GM23338 (cell line): ENCODE data around the gene ATAD5. TPM values are rescaled to one million over a fixed set of nuclear protein-coding genes. Genes with fewer than 3 reads are reported as not detected.

ENCODE experiments used
- ATAC-seq: fragments of 200-7000 bp; cut with Tn5 transposase; 3 replicates; pipeline ENCODE4 v1.9.1; 2020
- DNase-seq: peaks from one replicate; pipeline ENCODE4 v3.0.0-alpha.2; 2015; ENCODE audit warnings: low spot score
- H2AFZ ChIP-seq: fragments of 200-600 bp; sonication (generic); 2 replicates; pipeline ENCODE4 v1.8.0; 2016; ENCODE audit warnings: antibody characterized with exemption, mild to moderate bottlenecking, moderate library complexity
- H3F3A ChIP-seq: fragments of 200-600 bp; sonication (generic); replicated peaks from 2 replicates; pipeline ENCODE4 v1.8.0; 2017; ENCODE audit warnings: antibody characterized with exemption, mixed run types, low read depth
- H3K27ac ChIP-seq: fragments of 200-600 bp; sonication (generic); 2 replicates; pipeline ENCODE4 v1.6.1; 2016; ENCODE audit warnings: low read depth
- H3K27me3 ChIP-seq: fragments of 200-600 bp; sonication (generic); 2 replicates; pipeline ENCODE4 v1.8.0; 2016; ENCODE audit warnings: mild to moderate bottlenecking, mixed run types, moderate library complexity; ENCODE audit not compliant: insufficient read depth
- H3K36me3 ChIP-seq: fragments of 200-600 bp; sonication (generic); 2 replicates; pipeline ENCODE4 v1.8.0; 2016; ENCODE audit warnings: mild to moderate bottlenecking; ENCODE audit not compliant: insufficient read depth
- H3K4me1 ChIP-seq: fragments of 200-600 bp; sonication (generic); 2 replicates; pipeline ENCODE4 v1.8.0; 2016; ENCODE audit warnings: mild to moderate bottlenecking, moderate library complexity; ENCODE audit not compliant: insufficient read depth
- H3K4me2 ChIP-seq: fragments of 200-600 bp; sonication (generic); 2 replicates; pipeline ENCODE4 v1.7.1; 2017; ENCODE audit warnings: mixed run types
- H3K4me3 ChIP-seq: fragments of 200-600 bp; sonication (generic); 2 replicates; pipeline ENCODE4 v1.6.1; 2016; ENCODE audit warnings: mixed run types
- H3K79me2 ChIP-seq: fragments of 200-600 bp; sonication (generic); replicated peaks from 2 replicates; pipeline ENCODE4 v1.8.0; 2017; ENCODE audit warnings: mild to moderate bottlenecking; ENCODE audit not compliant: insufficient read depth
- H3K9me2 ChIP-seq: fragments of 200-600 bp; sonication (generic); 2 replicates; pipeline ENCODE4 v1.8.0; 2017; ENCODE audit not compliant: insufficient read depth
- H4K20me1 ChIP-seq: fragments of 200-600 bp; sonication (generic); replicated peaks from 2 replicates; pipeline ENCODE4 v1.8.0; 2017; ENCODE audit warnings: mild to moderate bottlenecking; ENCODE audit not compliant: insufficient read depth
- H3K27ac Mint-ChIP-seq: 2 replicates; pipeline ENCODE4 v1.8.0; 2020; ENCODE audit warnings: inconsistent platforms, mild to moderate bottlenecking, moderate library complexity, mixed read lengths
- H3K27me3 Mint-ChIP-seq: 3 replicates; pipeline ENCODE4 v1.8.0; 2022; ENCODE audit warnings: low read depth, mild to moderate bottlenecking, moderate library complexity, mixed read lengths, inconsistent platforms; ENCODE audit not compliant: insufficient read depth, poor library complexity
- H3K36me3 Mint-ChIP-seq: 3 replicates; pipeline ENCODE4 v1.8.0; 2021; ENCODE audit warnings: low read depth, mild to moderate bottlenecking, inconsistent platforms, moderate library complexity, mixed read lengths
- H3K4me1 Mint-ChIP-seq: 3 replicates; pipeline ENCODE4 v1.8.0; 2020; ENCODE audit warnings: mild to moderate bottlenecking, inconsistent platforms, mixed read lengths
- H3K4me3 Mint-ChIP-seq: 3 replicates; pipeline ENCODE4 v1.8.0; 2021; ENCODE audit warnings: moderate library complexity, mild to moderate bottlenecking, inconsistent platforms, mixed read lengths
- H3K9me3 Mint-ChIP-seq: 3 replicates; pipeline ENCODE4 v1.8.0; 2020; ENCODE audit warnings: moderate library complexity, mild to moderate bottlenecking, inconsistent platforms, mixed read lengths
- CREB1 ChIP-seq: fragments of 250-450 bp; sonication (Bioruptor Pico); IDR thresholded peaks from 2 replicates; pipeline ENCODE4 v1.5.0; 2020; ENCODE audit warnings: low read depth, mild to moderate bottlenecking, moderate library complexity
- EZH2 ChIP-seq: fragments of 200-600 bp; sonication (generic); IDR thresholded peaks from one replicate; pipeline ENCODE4 v1.8.0; 2017; ENCODE audit warnings: antibody characterized with exemption, mild to moderate bottlenecking, low read depth; ENCODE audit not compliant: unreplicated experiment
- EZH2phosphoT487 ChIP-seq: fragments of 200-600 bp; sonication (generic); IDR thresholded peaks from one replicate; pipeline ENCODE4 v1.8.1; 2018; ENCODE audit warnings: antibody characterized with exemption; ENCODE audit not compliant: unreplicated experiment
- NANOG ChIP-seq: IDR thresholded peaks from 2 replicates; pipeline ENCODE4 v1.6.1; 2016; ENCODE audit warnings: antibody characterized with exemption, borderline replicate concordance
- ZNF114 ChIP-seq: fragments of 250-450 bp; sonication (Bioruptor Pico); IDR thresholded peaks from 2 replicates; pipeline ENCODE4 v1.5.0; 2020; ENCODE audit warnings: mild to moderate bottlenecking, moderate library complexity
- polyA plus RNA-seq: library from polyadenylated mRNA; unstranded; fragments of >200 nt; fragmentation: Nextera tagmentation; extraction: Ambion mirVana; gene quantifications from 2 replicates; pipeline ENCODE4 v1.2.1, GENCODE V29; 2016
- total RNA-seq: library from RNA; depleted of rRNA; stranded (reverse); fragments of >200 nt; shearing (Covaris generic); gene quantifications from 2 replicates; pipeline ENCODE4 v1.2.3, GENCODE V29; 2014
- TF ChIP-seq, protein P1 (sequence below), 2 experiments: fragments of 200-600 bp in 1 of 2; sonication (generic) in 1 of 2; conservative IDR thresholded peaks; 2 replicates each; pipeline versions ENCODE4 v1.5.1 to v1.6.1; 2016 to 2017; ENCODE audit warnings: antibody characterized with exemption in 2 of 2, low read depth in 2 of 2, mild to moderate bottlenecking in 2 of 2, moderate library complexity in 1 of 2

ATAD5 gene
- total and polyA plus RNA-seq, 2 experiments from 2014 or later: 24.2 to 30.9 TPM

DNA sequence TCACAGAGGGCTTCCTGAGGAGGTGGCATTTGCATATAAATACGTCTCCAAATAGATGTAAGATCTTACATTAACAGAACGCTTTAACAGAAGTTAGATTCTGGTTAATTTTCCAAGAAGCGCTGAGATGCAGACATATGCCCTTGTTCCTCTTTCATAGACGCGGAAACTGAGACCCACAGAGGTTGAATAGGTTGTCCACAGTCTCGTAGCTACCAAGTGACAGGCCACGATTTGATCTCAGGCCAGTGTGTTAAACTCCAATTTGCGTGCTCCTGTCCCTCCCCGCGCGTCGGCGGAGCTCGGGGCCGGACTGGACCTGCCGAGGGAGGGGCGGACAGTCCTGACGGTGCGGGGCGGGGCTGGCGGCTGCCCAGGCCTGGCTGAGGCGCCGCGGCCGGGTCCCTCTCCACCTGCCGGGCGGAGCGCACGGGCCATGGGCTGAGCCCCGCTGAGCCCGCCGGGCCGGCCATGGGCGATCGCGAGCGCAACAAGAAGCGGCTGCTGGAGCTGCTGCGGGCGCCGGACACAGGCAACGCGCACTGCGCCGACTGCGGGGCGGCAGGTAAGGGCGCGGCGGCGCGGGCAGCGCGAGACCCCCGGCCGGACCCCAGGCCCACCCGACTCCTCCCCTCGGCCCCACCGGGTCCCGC, 89.9 kb downstream of the ATAD5 start, which contains the start of gene ADAP2:
ADAP2 (plus strand) TSS at position 402 of the 653 bp plus-strand sequence; CDS start at position 472, 70 bp downstream.
- peak; percentile 86 for ATAC-seq
- peaks cover 47% of the 10 kb centered on the region for H3K27me3 Mint-ChIP-seq
- TF ChIP-seq EZH2 (peak; percentile 52), NANOG (no peak)

DNA sequence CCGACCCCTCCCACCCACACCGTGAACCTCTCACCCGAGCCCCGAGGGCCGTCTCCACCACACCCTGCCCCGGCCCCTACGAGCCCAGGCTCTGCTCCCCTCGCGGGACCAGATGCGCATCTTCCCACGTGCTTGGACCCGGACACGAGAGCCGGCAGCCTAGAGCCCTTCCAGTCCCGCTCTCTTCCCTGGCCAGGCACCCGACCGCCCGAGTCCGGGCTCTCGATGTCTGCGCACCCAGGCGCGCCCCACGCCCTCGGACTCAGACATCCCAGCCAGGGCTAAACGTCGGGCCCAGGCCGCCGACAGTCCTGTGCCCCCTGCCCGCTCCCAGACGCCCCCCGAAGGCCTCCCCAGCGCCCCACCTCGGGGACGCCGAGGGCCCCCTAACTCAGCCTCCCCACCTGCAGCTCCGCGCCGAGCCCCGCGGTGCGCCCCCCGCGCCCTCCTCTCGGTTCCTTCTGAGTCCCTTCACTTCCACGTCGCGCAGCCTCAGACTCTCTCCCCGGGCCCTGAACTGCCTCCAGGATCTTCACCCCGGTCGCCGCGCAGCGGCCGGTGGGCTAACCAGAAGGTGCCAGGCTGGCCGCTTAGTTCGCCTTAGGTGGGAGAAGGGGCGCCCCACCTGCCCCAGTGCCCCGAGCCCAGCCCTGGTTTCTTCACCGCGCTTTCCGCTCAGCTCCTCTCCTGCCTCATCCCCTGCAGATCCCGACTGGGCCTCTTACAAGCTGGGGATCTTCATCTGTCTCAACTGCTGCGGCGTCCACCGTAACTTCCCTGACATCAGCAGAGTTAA, 90.7 kb downstream of the ATAD5 start:
- peak; percentile 66 for DNase-seq
- H3K4me3 Mint-ChIP-seq: peak overlapping the region; percentile 67
- peak overlapping the region; percentile 98 for H2AFZ ChIP-seq

More for the DNA sequence above, 89.9 kb downstream of the ATAD5 start, which contains the start of gene ADAP2:
- Mint-ChIP-seq H3K9me3 (no peaks in the 10 kb centered on the region; the same call in 2 of the 3 replicates), H3K36me3 (no peaks in the 10 kb centered on the region), H3K27ac (no peak within 1 kb of the TSS), H3K4me1 (peaks cover 18% of the 10 kb centered on the region), H3K4me3 (peak within 1 kb of the TSS; percentile 73)
- Histone ChIP-seq H3K4me1 (peaks cover 10% of the 10 kb centered on the region; the same call in 1 of the 2 replicates), H3K27me3 (peaks cover 46% of the 10 kb centered on the region), H3K79me2 (no peaks in the 10 kb centered on the region), H3K4me3 (peak within 1 kb of the TSS; percentile 75), H3K4me2 (peak within 1 kb of the TSS; percentile 93), H3K36me3 (no peaks in the 10 kb centered on the region), H3F3A (no peaks in the 10 kb centered on the region; the same call in 1 of the 2 replicates), H3K27ac (no peak within 1 kb of the TSS), H3K9me2 (0 out of 2 replicates have a peak, but pooled peaks cover 2% of the 10 kb centered on the region), H2AFZ (peak within 1 kb of the TSS; percentile 98), H4K20me1 (no peaks in the 10 kb centered on the region)
- peak; percentile 75 for DNase-seq

DNA sequence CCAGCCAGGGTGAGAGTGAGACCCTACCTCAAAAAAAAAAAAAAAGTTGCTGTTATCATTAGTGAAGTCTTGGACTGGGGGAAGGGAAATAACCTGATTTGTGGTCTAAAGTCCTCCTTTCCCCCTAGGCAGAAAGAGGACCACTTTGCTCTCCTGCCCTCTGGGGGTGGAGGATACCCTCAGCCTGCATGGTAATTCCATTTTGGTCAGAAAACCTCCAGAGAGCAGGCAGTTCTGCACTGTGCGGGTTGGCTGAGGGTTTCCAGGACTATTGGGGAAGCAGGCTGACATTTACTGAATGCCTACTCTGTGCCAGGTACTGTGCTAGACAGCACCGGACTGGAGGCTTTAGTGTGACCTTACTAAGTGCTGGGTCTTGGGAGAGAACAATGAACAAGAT, 92.6 kb downstream of the ATAD5 start:
- no peak overlapping the region for H2AFZ ChIP-seq
- H3K9me2 ChIP-seq: 0 out of 2 replicates have a peak, but pooled peaks cover 2% of the 10 kb centered on the region
- peaks cover 49% of the 10 kb centered on the region for H3K27me3 Mint-ChIP-seq
- peaks cover 10% of the 10 kb centered on the region; the same call in 1 of the 2 replicates for H3K4me1 ChIP-seq
- H3K27ac ChIP-seq: no peak overlapping the region
- H3F3A ChIP-seq: no peaks in the 10 kb centered on the region; the same call in 1 of the 2 replicates
- no peak overlapping the region for H3K4me2 ChIP-seq
- peaks cover 18% of the 10 kb centered on the region for H3K4me1 Mint-ChIP-seq
- TF ChIP-seq ZNF114 (CRISPR knock-in tag): no peak
- no peak for TF ChIP-seq CREB1 (CRISPR knock-in tag)
- TF ChIP-seq, protein P1, sequence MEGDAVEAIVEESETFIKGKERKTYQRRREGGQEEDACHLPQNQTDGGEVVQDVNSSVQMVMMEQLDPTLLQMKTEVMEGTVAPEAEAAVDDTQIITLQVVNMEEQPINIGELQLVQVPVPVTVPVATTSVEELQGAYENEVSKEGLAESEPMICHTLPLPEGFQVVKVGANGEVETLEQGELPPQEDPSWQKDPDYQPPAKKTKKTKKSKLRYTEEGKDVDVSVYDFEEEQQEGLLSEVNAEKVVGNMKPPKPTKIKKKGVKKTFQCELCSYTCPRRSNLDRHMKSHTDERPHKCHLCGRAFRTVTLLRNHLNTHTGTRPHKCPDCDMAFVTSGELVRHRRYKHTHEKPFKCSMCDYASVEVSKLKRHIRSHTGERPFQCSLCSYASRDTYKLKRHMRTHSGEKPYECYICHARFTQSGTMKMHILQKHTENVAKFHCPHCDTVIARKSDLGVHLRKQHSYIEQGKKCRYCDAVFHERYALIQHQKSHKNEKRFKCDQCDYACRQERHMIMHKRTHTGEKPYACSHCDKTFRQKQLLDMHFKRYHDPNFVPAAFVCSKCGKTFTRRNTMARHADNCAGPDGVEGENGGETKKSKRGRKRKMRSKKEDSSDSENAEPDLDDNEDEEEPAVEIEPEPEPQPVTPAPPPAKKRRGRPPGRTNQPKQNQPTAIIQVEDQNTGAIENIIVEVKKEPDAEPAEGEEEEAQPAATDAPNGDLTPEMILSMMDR (conservative IDR thresholded peaks at IDR 0.05; ENCODE audit: low read depth in 2 of 2): peak in 1 of 2 experiments; percentile 13; a peak in 1 of 4 replicates
- no peak for TF ChIP-seq EZH2
- no peak overlapping the region for H3K27ac Mint-ChIP-seq
- no peaks in the 10 kb centered on the region for H3K36me3 Mint-ChIP-seq
- H3K9me3 Mint-ChIP-seq: no peaks in the 10 kb centered on the region; the same call in 2 of the 3 replicates
- ATAC-seq (no peak), DNase-seq (peak; percentile 24)
- no peaks in the 10 kb centered on the region for H3K79me2 ChIP-seq
- peaks cover 46% of the 10 kb centered on the region for H3K27me3 ChIP-seq
- no peaks in the 10 kb centered on the region for H4K20me1 ChIP-seq
- no peak overlapping the region for H3K4me3 Mint-ChIP-seq
- H3K36me3 ChIP-seq: no peaks in the 10 kb centered on the region
- no peak overlapping the region for H3K4me3 ChIP-seq

More for the DNA sequence above, 90.7 kb downstream of the ATAD5 start:
- Histone ChIP-seq H3K9me2 (0 out of 2 replicates have a peak, but pooled peaks cover 2% of the 10 kb centered on the region), H3F3A (no peaks in the 10 kb centered on the region; the same call in 1 of the 2 replicates), H3K79me2 (no peaks in the 10 kb centered on the region), H4K20me1 (no peaks in the 10 kb centered on the region), H3K4me2 (peak overlapping the region; percentile 93), H3K36me3 (no peaks in the 10 kb centered on the region), H3K4me3 (peak overlapping the region; percentile 75), H3K27ac (no peak overlapping the region), H3K27me3 (peaks cover 46% of the 10 kb centered on the region), H3K4me1 (peaks cover 10% of the 10 kb centered on the region; the same call in 1 of the 2 replicates)
- Mint-ChIP-seq H3K9me3 (no peaks in the 10 kb centered on the region; the same call in 2 of the 3 replicates), H3K27ac (no peak overlapping the region), H3K27me3 (peaks cover 47% of the 10 kb centered on the region), H3K4me1 (peaks cover 18% of the 10 kb centered on the region), H3K36me3 (no peaks in the 10 kb centered on the region)
- ATAC-seq: peak; percentile 60
- no peak for TF ChIP-seq EZH2phosphoT487
- peak; percentile 86 for TF ChIP-seq EZH2
- TF ChIP-seq NANOG: no peak
